Endodermal cell (in vitro differentiated cells): ENCODE results near the gene ELP5. TPM values are rescaled to one million over a fixed set of nuclear protein-coding genes. Genes with fewer than 3 reads are reported as not detected.

Experiments used
- DNase-seq: peaks from one replicate; pipeline ENCODE4 v3.0.0-alpha.2; 2017
- H3K27ac ChIP-seq: 2 replicates; pipeline ENCODE4 v1.5.1; 2013; ENCODE audit warnings: mild to moderate bottlenecking, low read depth, low read length, moderate library complexity
- H3K27me3 ChIP-seq: 2 replicates; pipeline ENCODE4 v1.6.1; 2013; ENCODE audit warnings: mild to moderate bottlenecking, low read length, moderate library complexity; ENCODE audit not compliant: insufficient read depth, control insufficient read depth, poor library complexity, severe bottlenecking
- H3K36me3 ChIP-seq: 2 replicates; pipeline ENCODE4 v1.7.0; 2013; ENCODE audit warnings: mild to moderate bottlenecking, low read length, moderate library complexity; ENCODE audit not compliant: control insufficient read depth, insufficient read depth
- H3K4me1 ChIP-seq: one replicate; pipeline ENCODE4 v1.7.0; 2013; ENCODE audit warnings: low read length; ENCODE audit not compliant: control insufficient read depth, insufficient read depth
- H3K4me3 ChIP-seq: 2 replicates; pipeline ENCODE4 v1.5.1; 2013; ENCODE audit warnings: mild to moderate bottlenecking, low read length, moderate library complexity
- H3K9ac ChIP-seq: 2 replicates; pipeline ENCODE4 v1.6.1; 2013; ENCODE audit warnings: mild to moderate bottlenecking, low read length, moderate library complexity; ENCODE audit not compliant: poor library complexity, severe bottlenecking; ENCODE audit errors: extremely low read depth
- H3K9me3 ChIP-seq: 2 replicates; pipeline ENCODE4 v1.6.1; 2013; ENCODE audit warnings: mild to moderate bottlenecking, low read length, moderate library complexity; ENCODE audit not compliant: control insufficient read depth
- H3K27ac Mint-ChIP-seq: 2 replicates; pipeline ENCODE4 v1.8.0; 2020; ENCODE audit warnings: mixed read lengths
- H3K27me3 Mint-ChIP-seq: 2 replicates; pipeline ENCODE4 v1.8.0; 2021; ENCODE audit warnings: mild to moderate bottlenecking, mixed read lengths; ENCODE audit not compliant: insufficient read depth
- H3K36me3 Mint-ChIP-seq: 2 replicates; pipeline ENCODE4 v1.8.0; 2020; ENCODE audit warnings: low read depth, mixed read lengths
- H3K4me1 Mint-ChIP-seq: 2 replicates; pipeline ENCODE4 v1.8.0; 2020; ENCODE audit warnings: mixed read lengths
- H3K4me3 Mint-ChIP-seq: 2 replicates; pipeline ENCODE4 v1.8.0; 2020; ENCODE audit warnings: mild to moderate bottlenecking, moderate library complexity, mixed read lengths
- H3K9me3 Mint-ChIP-seq: 2 replicates; pipeline ENCODE4 v1.8.0; 2020; ENCODE audit warnings: mild to moderate bottlenecking, mixed read lengths
- CTCF ChIP-seq: fragments of 200-600 bp; sonication (generic); conservative IDR thresholded peaks from 2 replicates; pipeline ENCODE4 v1.5.0; 2021; ENCODE audit warnings: antibody characterized with exemption, mild to moderate bottlenecking
- WGBS, 2 experiments: methylation state at CpG; one replicate each; pipeline versions ENCODE4 v1.1.5 to v1.1.7; 2013; ENCODE audit warnings: missing lambda C conversion rate in 2 of 2, mixed read lengths in 1 of 2; ENCODE audit not compliant: insufficient coverage in 1 of 2, insufficient read length in 1 of 2; 5-methylcytosine and 5-hydroxymethylcytosine counted together
- total RNA-seq, 2 donors: library from RNA; stranded (reverse); fragmentation: NEBNext Ultra II Directional in 1 of 2; extraction: Animal tissue kit (Norgen Biotek cat#: 25700) in 1 of 2; gene quantifications; 2 replicates in 1 of 2; 3 replicates in 1 of 2; pipeline ENCODE4 v1.2.1, GENCODE V29; 2021

The ELP5 gene
- total RNA-seq, 2 donors from 2014 or later, result 45.3 to 68.0 TPM

GRCh38 chr17:7239091-7240027, 12.7 kb upstream of the ELP5 start, which contains the start of gene PHF23:
TSS of gene PHF23 (minus strand) at chr17:7239457. CDS start at chr17:7239279, 178 bp downstream.
- no peaks in the 10 kb centered on the region for H3K27me3 ChIP-seq
- Mint-ChIP-seq H3K4me3 (peak within 1 kb of the TSS; percentile 100), H3K36me3 (peaks cover 44% of the 10 kb centered on the region), H3K27ac (peak within 1 kb of the TSS; percentile 98), H3K9me3 (no peaks in the 10 kb centered on the region), H3K4me1 (peaks cover 42% of the 10 kb centered on the region), H3K27me3 (no peaks in the 10 kb centered on the region)
- H3K27ac ChIP-seq, result peak within 1 kb of the TSS; percentile 60
- peaks cover 5% of the 10 kb centered on the region for H3K4me1 ChIP-seq
- H3K9ac ChIP-seq, result peak within 1 kb of the TSS; percentile 97
- no peak for TF ChIP-seq CTCF
- 0% methylated on average over 8 to 72 of the region's 72 CpGs for WGBS, 2 experiments
- DNase-seq, result peak; percentile 100
- peaks cover 43% of the 10 kb centered on the region for H3K36me3 ChIP-seq
- peak within 1 kb of the TSS; percentile 96 for H3K4me3 ChIP-seq
- H3K9me3 ChIP-seq, result no peaks in the 10 kb centered on the region

GRCh38 chr17:7240375-7240774, 11.6 kb upstream of the ELP5 start:
- DNase-seq, result no peak
- Mint-ChIP-seq H3K27me3 (no peaks in the 10 kb centered on the region), H3K4me3 (peak overlapping the region; percentile 100), H3K36me3 (peaks cover 41% of the 10 kb centered on the region), H3K9me3 (no peaks in the 10 kb centered on the region), H3K27ac (peak overlapping the region; percentile 98), H3K4me1 (peaks cover 32% of the 10 kb centered on the region)
- Histone ChIP-seq H3K27me3 (no peaks in the 10 kb centered on the region), H3K9me3 (no peaks in the 10 kb centered on the region), H3K27ac (no peak overlapping the region), H3K9ac (no peak overlapping the region), H3K4me1 (peaks cover 5% of the 10 kb centered on the region), H3K36me3 (peaks cover 39% of the 10 kb centered on the region), H3K4me3 (peak overlapping the region; percentile 89)
- no peak for TF ChIP-seq CTCF
- WGBS, 2 experiments, result 77% methylated on average over 4 of the region's 4 CpGs; no CpG with 5 or more reads in 1 of the 2 experiments

GRCh38 chr17:7241090-7241733, 10.8 kb upstream of the ELP5 start:
- peaks cover 1% of the 10 kb centered on the region for H3K4me1 ChIP-seq
- no peaks in the 10 kb centered on the region for H3K27me3 Mint-ChIP-seq

More at GRCh38 chr17:7241090-7241733, 10.8 kb upstream of the ELP5 start:
- Histone ChIP-seq H3K4me3 (peak overlapping the region; percentile 89), H3K27me3 (no peaks in the 10 kb centered on the region), H3K27ac (peak overlapping the region; percentile 36), H3K9me3 (no peaks in the 10 kb centered on the region), H3K9ac (peak overlapping the region; percentile 85), H3K36me3 (peaks cover 37% of the 10 kb centered on the region)
- Mint-ChIP-seq H3K9me3 (no peaks in the 10 kb centered on the region), H3K27ac (peak overlapping the region; percentile 98), H3K36me3 (peaks cover 38% of the 10 kb centered on the region), H3K4me1 (peaks cover 27% of the 10 kb centered on the region), H3K4me3 (peak overlapping the region; percentile 100)
- no peak for TF ChIP-seq CTCF
- DNase-seq, result no peak
- WGBS, 2 experiments, result 54 to 70% methylated on average over 6 to 9 of the region's 9 CpGs
